Left kidney (tissue), 2 donors: ENCODE data around the gene MICAL3. TPM values are rescaled to one million over a fixed set of nuclear protein-coding genes. Genes with fewer than 3 reads are reported as not detected.
"Not testable (repeated sequence)": the region's sequence is repeated elsewhere in the genome, so short reads cannot be mapped to it uniquely, and the experiment has no call there.

ENCODE experiments used
- DNase-seq: peaks from one replicate; pipeline ENCODE4 v3.0.0-alpha.2; 2013
- polyA plus RNA-seq: library from polyadenylated mRNA; unstranded; fragments of 120-200 nt; gene quantifications from one replicate; pipeline ENCODE4 v1.2.1, GENCODE V29; 2013; ENCODE audit not compliant: insufficient read length

The MICAL3 gene
- polyA plus RNA-seq, 1 donor = 46.3 TPM

DNA sequence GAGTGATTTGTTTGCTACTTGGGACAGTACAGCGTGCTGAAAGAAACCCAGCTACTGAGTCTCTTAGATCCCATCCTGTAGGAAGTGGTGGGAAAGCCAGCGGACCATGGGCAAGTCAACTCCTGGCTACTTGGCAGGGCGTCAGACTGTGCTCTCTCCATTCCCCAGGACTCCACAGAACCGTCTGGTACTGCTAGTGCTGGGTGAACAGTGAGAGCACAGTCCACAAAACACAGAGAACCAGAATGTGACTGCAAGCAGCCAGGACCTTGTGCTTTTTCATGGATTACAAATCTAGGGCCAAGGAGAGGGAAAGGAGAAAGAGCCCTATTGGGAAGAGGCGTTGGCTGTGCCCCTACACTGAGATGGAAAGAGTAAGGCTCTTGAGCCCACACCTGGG lies 260.3 kb downstream of the MICAL3 start:
- no peak for DNase-seq

DNA sequence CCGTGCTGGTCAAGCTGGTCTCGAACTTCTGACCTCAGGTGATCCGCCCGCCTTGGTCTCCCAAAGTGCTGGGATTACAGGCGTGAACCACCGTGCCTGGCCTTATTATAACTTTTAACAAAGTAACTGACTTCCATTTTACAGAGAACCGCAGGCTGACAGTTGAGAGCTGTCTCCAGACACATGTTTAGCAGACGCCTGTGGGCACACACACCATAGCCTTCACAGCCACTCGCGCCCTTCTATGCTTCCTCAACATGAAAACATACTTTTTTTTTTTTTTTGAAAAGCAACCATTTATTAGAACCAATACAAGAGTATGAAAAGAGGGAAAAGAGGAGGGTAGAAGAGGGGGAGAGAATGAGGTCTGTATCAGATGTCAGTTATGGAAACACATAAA lies 260.9 kb downstream of the MICAL3 start:
- DNase-seq = not testable (repeated sequence)

DNA sequence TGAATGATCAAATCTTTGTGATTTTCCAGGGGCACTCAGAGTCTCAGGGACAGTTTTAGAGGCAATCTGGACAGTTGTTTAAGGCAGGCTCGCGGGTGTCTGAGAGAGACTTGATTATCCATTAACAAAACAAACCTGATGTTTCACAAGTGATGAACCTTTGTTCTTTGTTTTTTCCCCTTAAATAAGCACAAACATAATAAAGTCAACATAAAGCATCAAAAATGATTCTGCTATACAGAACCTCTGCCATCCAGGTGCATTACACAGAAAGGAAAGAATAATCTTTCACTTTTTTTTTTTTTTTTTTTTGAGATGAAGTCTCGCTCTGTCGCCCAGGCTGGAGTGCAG lies 263.2 kb downstream of the MICAL3 start:
- no peak for DNase-seq

DNA sequence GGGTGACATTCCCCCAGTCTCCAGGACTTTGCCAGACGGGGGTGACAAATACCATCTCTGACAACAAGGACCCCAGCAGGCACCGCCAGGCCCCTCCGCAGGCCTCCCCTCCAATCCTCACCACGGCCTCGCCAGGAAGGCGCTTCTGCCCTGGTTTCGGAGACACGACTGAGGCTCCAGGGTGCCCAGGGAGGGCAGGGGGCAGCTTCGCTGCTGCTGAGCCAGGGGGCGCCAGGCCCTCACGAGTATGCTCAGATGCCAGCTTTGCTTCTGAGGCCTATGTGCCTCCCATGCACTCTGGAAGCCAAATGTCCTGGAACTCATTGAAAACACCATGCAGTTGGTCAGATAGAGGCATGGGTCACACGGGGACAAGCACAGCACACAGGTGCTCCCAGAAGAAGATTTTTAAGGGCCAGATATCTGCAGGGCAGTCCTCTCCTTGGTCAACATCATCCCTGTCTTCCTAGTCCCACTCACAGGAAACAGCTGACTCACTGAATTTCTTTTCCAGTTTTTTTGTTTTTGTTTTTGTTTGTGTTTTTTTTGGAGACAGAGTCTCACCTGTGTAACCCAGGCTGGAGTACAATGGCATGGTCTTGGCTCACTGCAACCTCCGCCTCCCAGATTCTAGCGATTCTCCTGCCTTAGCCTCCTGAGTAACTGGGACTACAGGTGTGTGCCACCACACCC lies 270.0 kb downstream of the MICAL3 start:
- DNase-seq = no peak

DNA sequence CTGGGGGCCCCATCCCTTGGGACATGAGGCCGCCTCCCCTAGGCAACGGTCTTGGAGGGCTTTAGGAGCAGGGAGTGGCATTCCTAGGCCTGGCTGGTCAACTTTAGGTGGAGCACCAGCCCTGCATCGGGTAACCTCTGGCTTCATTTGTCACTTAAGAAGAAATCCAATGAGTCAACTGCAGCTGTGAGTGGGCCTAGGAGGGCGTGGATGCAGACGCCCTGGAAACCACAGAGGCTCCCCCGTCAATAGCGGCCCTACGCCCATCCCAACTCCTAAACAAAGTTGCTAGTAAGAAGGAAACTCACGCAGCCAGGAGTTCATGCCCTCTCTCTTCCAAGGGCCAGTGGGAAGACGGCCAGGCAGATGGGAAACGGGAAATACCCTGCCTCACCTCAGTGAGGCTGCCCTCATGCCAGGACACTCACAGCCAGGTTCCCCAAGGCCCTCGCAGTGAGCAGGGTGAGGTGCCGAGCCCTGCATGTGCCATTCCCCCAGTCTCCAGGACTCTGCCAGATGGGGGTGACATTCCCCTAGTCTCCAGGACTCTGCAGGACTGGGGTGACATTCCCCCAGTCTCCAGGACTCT lies 270.9 kb downstream of the MICAL3 start:
- DNase-seq = no peak

DNA sequence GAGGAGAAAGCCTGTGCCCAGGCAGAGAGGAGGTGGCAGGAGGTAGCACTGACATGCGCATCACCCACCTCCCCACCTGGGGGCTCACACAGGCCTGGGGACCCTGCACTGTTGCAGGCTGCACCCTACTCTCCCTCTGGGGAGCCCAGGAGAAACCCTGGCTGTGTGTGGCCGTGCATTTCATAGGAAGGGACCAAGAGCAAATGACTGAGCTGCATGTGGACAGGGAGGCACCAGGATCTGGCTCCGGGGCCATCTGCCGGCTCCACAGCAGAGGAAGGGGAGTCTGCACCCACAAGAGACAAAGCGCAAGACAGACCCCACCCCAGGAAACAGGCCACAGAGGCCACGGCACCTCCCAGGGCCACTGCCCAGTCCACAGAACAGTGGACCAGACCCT lies 272.8 kb downstream of the MICAL3 start:
- no peak for DNase-seq

DNA sequence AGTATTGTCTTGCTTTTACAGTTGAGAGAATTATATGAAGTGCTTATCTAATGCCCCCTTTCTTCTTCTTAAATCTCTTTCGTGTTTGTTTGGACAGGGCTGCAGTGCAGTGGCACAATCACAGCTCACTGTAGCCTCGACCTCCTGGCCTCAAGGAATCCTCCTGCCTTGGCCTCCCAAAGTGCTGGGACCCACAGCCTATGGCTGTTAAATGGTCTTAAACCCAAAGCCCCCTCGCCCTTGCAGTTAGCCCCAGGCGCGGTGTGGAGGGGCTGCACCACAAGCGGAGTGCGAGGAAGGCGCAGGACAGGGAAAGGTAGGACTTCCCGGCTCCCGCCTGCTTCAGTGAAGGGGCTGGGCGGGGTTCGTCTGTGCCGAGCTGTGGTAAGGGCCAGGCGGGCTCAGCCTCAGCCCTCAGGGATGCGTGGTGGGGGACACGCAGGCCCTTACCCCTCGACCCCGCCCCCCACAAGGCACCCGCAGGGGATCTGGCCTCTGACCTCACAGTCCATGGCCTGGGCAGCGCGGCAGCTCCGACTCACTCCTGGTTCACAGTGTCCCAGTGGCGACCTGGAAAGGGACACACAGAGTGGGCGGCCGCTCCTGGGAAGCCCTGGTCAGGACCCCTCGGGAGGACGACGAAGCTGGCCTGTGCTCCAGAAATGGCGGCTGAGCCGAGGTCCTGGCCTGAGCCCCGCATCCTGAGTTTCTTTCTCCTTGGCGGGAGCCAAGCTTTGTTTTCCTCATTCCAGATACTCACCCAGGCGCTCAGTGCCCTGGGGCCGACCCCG lies 274.6 kb downstream of the MICAL3 start:
- DNase-seq = no peak

DNA sequence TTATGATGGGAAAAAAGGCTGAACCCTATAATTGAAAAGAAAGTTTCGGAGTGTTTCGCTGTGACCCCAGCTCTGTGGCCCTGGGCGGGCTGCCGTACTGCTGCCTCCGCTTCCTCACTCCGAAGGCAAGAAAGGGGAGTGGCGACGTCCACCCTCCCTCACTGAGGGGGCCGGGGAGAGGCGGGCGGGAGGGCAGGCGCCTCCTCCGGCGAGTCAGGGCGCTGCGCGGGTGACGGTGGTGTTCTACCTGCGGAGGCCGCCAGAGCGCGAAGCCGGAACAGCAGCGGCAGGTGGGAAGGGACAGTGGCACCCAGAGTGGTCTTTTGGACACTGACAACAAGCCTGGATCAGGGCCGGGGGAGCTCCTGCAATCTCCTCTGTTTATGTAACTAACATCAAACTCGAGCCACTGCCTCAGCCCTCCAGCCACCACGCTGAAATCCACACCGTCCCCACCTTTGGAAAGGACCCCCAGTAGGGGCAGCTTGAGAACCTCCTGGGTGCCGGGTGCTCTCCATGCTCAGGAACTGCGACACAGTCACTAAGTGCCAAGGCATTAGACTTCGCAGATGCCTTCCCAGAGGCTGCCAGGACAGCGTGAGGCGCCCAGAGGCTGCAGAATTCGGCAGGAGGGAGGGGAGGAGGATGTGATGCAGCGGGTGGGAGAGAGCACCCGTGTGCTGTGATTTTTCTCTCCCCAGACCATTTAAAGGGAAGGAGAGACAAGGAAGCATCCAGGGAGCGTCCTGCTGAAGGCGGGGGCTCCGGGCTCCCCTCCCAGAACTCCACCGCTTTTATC lies 275.6 kb downstream of the MICAL3 start:
- DNase-seq = no peak

DNA sequence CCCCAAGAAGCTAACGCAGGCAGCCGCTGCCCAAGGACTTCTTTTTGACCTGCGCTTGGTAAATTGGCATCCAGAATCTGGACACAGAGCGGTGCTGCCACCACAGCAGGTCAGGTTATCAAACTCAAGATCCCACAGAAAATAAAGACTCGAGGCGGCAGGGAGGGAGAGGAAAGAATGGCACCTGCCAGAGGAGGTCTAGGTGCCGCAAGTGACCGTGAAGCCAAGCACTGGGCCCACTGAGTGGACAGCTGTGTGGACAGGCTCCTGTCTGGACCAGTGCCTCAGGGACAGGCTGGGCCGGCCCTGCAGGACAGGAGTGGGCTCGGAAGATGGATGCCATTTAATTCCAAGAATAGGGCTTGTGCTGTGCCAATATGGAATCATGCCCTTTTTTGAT lies 277.4 kb downstream of the MICAL3 start:
- no peak for DNase-seq

DNA sequence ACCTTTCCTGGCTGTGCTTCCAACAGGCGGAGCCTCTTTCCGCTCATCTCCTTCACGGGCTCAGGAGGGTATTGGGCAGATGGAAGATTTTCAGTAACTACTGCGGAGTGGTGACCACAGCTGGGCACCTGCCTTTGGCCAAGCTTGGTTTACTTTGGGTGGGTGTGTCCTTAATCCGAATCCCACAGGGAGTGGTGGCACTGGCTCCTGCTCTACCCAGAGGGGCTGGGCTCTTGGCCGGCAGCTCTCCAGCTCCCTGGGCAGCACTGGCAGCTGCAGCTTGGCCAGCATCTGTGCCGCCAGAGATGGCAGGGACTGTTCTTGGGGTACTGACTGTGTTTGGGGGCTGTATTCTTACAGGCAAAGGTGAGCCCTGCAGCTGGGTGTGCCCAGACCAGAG lies 279.9 kb downstream of the MICAL3 start:
- no peak for DNase-seq

DNA sequence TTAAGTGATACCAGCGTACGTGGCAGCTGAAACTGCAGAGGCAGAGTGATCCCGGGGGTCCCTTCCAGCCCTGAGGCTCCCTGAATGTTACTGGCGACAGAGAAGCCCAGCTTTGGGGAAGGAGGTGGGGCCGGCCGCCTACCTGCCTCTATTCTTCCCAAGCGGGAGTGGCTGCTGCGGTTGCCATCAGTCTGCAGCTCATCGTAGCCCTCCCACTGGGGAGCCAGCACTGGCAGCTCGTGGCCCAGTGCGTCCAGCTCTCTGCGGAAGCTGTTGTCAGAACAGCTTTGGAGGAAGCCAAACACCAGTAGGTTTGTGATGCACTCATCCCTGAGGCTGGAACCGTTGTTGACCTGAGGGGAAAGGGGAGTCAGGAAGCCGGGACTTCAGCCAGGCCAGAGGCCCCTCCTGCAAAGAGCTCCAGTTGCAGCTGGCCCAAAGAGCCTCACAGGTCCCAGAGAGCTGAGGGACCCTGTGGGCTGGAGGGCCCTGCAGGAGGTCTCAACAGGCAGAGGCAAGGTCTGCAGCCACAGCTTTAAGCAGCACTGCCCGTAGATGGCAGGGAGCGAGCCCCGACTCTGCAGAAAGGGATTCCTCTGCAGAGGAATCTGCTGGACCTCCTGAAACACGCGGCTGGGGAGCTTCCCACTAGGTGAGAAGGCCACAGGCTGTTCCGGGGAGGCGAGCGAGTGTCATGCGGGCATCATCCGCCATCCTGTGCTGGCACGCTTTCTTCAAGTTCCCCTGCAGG lies 280.5 kb downstream of the MICAL3 start:
- DNase-seq = no peak

DNA sequence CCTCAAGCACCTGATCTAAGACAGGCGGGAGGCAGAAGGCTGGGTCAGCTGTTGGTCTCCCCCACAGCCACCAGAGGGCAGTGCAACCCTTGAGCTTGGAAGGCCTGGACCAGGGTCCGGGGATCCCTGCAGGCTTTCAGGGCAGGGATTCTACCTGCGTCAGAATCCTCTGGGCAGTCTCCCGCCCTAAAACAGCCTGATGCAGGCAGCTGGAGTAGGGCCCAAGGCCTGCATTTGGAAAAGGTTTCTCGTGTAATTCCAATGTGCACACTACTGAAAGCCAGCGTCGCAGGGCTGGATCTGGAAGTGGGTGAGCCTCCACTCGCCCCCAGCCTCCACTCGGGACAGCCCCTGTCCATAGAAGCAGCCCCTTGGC lies 281.8 kb downstream of the MICAL3 start:
- peak; percentile 75 for DNase-seq

DNA sequence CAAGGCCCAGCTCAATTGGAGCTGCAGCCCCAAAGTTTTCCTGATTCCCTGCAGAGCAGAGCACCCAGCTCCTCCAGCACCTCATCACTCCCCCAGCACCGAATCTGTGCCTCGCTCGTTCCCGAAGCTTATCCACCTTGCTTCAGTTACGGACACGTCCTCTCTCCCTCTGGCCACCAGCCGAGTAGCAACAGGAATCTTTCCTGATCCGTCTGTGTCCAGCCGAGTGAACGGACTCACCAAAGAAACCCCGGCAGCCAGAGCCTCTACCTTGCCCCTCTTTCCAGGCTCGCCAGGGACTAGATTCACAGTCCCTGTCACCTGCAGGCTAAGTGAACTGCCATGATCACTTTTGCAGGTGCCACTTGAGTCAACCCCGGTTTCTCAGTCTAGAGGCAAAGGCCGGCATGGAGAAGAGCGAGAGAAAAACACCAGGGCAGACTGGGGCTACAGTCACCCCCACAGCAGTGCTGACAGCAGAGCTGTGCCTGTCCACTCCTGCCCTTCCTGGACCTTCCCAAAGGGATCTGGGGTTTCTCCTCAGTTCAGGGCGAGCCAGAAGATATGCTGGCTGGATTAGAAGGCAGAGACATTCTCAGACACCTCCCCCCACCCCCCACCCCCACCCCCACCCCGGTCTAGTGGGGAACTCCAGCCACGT lies 282.4 kb downstream of the MICAL3 start:
- no peak for DNase-seq

DNA sequence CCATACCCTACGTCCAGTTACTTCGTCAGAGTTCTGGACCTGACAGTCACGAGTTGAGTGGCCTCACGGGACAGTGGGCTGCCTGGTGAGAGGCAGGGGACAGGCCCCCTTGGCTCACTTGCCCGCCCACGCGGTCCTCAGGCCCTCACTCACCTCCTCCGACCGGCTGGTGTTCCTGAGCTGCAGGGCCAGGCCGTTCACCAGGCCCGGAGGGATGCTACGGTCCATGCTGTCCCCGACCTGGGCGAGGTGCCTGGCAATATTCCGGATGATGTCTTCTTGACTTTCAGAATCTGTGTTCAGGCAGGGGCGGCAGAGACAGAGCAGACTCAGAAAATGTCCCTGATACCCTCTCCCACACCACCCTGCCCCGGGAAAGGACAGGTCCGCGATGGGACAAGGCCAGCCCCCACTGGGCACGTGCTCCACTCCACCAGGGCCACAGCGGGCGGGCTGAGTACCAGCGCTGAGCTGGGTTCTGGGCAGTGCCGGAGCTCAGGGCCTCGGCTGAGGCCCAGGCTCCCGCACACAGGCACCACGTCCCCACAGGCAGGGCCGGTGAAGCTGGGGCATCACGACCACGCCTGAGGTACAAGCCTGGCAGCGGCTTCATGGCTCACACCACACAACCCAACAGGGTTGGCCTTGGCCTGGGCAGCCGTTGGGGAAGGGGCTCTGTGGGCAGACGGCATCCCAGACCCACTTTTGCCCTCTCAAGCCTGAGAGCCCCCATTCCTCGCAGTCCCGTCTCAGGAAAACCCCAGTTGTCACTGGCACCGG lies 285.0 kb downstream of the MICAL3 start:
- DNase-seq = no peak

DNA sequence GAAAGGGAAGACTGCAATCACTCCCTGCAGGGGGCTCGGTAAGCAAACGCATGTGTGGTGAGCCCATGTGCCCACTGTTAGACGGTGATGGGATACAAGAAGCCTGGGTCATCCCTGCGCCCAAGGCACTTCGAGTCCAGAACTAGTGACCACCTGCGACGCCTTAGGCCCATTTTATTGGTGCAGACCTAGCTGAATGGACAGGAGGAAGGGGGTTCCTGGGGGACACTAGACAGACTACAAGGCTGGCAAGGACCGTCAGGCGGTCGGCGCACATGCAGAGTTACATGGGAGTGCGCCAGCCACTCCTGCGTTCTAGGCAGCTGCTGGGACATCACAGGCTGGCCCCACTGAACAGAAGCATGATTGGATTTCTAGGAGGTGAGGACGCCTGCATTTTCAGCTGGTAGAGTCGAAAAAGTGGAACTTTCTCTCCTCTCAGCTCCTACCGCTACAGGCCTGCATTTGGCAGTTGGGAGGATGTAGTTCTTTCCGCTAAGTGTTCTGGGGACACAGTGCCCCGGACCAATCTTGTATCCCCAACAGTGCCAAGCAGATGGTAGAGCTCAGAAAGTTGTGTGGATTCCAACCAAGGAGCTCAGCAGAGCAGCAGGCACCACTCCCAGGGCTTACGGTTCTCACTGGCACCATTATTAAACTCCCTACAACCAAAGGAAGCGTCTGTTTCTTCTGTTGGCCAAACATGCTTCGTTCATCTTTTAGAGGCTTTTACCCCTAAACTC lies 285.8 kb downstream of the MICAL3 start:
- DNase-seq = no peak
